CD4-positive, alpha-beta T cell treated with Interferon alpha-2 for 1 hour (primary cell): ENCODE results near the gene COG1.
"Not testable (repeated sequence)": the region's sequence is repeated elsewhere in the genome, so short reads cannot be mapped to it uniquely, and the experiment has no call there.

Source experiments
- DNase-seq, 2 donors: peaks; one replicate each; pipeline ENCODE4 v3.0.0-alpha.2; 2020 to 2022

COG1 gene

GRCh38 chr17:73192894-73193701 is at the start of gene COG1:
Gene COG1 (plus strand): TSS chr17:73193055. CDS start chr17:73193070, 15 bp downstream.
- DNase-seq: peak; percentile 86 to 90

GRCh38 chr17:73144209-73144608 is 48.6 kb upstream of the COG1 start:
- not testable (repeated sequence) for DNase-seq

- DNase-seq: no peak
Measured at GRCh38 chr17:73145641-73146040, 47.2 kb upstream of the COG1 start.

- not testable (repeated sequence) for DNase-seq
Measured at GRCh38 chr17:73147791-73148190, 45.1 kb upstream of the COG1 start.

- no peak for DNase-seq
Measured at GRCh38 chr17:73148540-73149334, 44.1 kb upstream of the COG1 start.

- not testable (repeated sequence) for DNase-seq
Measured at GRCh38 chr17:73150622-73151300, 42.1 kb upstream of the COG1 start.

- peak in 1 of 2 donors; percentile 24 for DNase-seq
Measured at GRCh38 chr17:73151916-73152632, 40.8 kb upstream of the COG1 start.

- DNase-seq: no peak
Measured at GRCh38 chr17:73155410-73156165, 37.3 kb upstream of the COG1 start.

GRCh38 chr17:73156166-73156840 is 36.6 kb upstream of the COG1 start:
- peak; percentile 37 to 52 for DNase-seq

GRCh38 chr17:73156887-73157520 is 35.9 kb upstream of the COG1 start:
- no peak for DNase-seq

GRCh38 chr17:73157521-73157890 is 35.3 kb upstream of the COG1 start:
- no peak for DNase-seq

GRCh38 chr17:73158133-73158532 is 34.7 kb upstream of the COG1 start:
- no peak for DNase-seq

- DNase-seq: no peak
Measured at GRCh38 chr17:73160980-73161630, 31.8 kb upstream of the COG1 start.

GRCh38 chr17:73163043-73163442 is 29.8 kb upstream of the COG1 start:
- no peak for DNase-seq

GRCh38 chr17:73165616-73166404 is 27.0 kb upstream of the COG1 start:
- no peak for DNase-seq

GRCh38 chr17:73166731-73167581 is 25.9 kb upstream of the COG1 start:
- DNase-seq: no peak

GRCh38 chr17:73168667-73169066 is 24.2 kb upstream of the COG1 start:
- DNase-seq: no peak

GRCh38 chr17:73170324-73170723 is 22.5 kb upstream of the COG1 start:
- DNase-seq: no peak

- no peak for DNase-seq
Measured at GRCh38 chr17:73172252-73172651, 20.6 kb upstream of the COG1 start.
